H1 (cell line): ENCODE data around the gene PALM2AKAP2. TPM values are rescaled to one million over a fixed set of nuclear protein-coding genes. Genes with fewer than 3 reads are reported as not detected.

ENCODE experiments used
- CTCF ChIA-PET: fragments of 300-600 bp; sonication (Branson Sonifier 250); formaldehyde crosslinking; loops from one replicate; lab custom pipeline; 2021; ENCODE audit not compliant: partially characterized antibody; lab: Charles Lee
- POLR2A ChIA-PET: fragments of 300-600 bp; sonication (Branson Sonifier 250); formaldehyde crosslinking; loops from one replicate; lab custom pipeline; 2021; ENCODE audit warnings: inconsistent platforms; ENCODE audit not compliant: partially characterized antibody; lab: Charles Lee
- DNase-seq, 2 experiments: peaks; one replicate each; pipeline versions ENCODE4 v3.0.0 to v3.0.0-alpha.2; 2010 to 2022; ENCODE audit warnings: low spot score in 2 of 2, low read depth in 1 of 2, mixed read lengths in 1 of 2
- FAIRE-seq: peaks from 2 replicates; lab custom pipeline; 2011; peaks lifted over from hg19 to GRCh38; lab: Jason Lieb, UNC
- H2AFZ ChIP-seq: 2 replicates; pipeline ENCODE4 v1.8.1; 2012; ENCODE audit warnings: low read length, inconsistent platforms
- H2AK5ac ChIP-seq: 2 replicates; pipeline ENCODE4 v1.6.1; 2013; ENCODE audit warnings: low read depth, low read length
- H2BK120ac ChIP-seq: replicated peaks from 2 replicates; pipeline ENCODE3; 2013; ENCODE audit warnings: low read depth, low read length, inconsistent platforms
- H2BK12ac ChIP-seq: 2 replicates; pipeline ENCODE4 v1.6.1; 2013; ENCODE audit warnings: low read depth, low read length
- H2BK15ac ChIP-seq: 2 replicates; pipeline ENCODE4 v1.6.1; 2013; ENCODE audit warnings: low read length
- H2BK20ac ChIP-seq: 2 replicates; pipeline ENCODE4 v1.6.1; 2013; ENCODE audit warnings: low read length
- H2BK5ac ChIP-seq: 2 replicates; pipeline ENCODE4 v1.6.1; 2013; ENCODE audit warnings: low read depth, low read length
- H3K14ac ChIP-seq: 2 replicates; pipeline ENCODE4 v1.6.1; 2013; ENCODE audit warnings: inconsistent platforms; ENCODE audit not compliant: insufficient read length
- H3K18ac ChIP-seq: 2 replicates; pipeline ENCODE4 v1.6.1; 2013; ENCODE audit warnings: low read length; ENCODE audit errors: extremely low read depth
- H3K23ac ChIP-seq: 2 replicates; pipeline ENCODE4 v1.6.1; 2013; ENCODE audit warnings: inconsistent platforms; ENCODE audit not compliant: insufficient read length
- H3K23me2 ChIP-seq: 2 replicates; pipeline ENCODE4 v1.6.1; 2013; ENCODE audit warnings: low read depth, low read length
- H3K27ac ChIP-seq: 2 replicates; pipeline ENCODE4 v1.6.1; 2011; ENCODE audit warnings: low read depth, low read length, inconsistent platforms
- H3K27me3 ChIP-seq, 4 experiments: replicated peaks in 1 of 4; 1 replicate in 1 of 4; 2 replicates in 3 of 4; pipeline versions ENCODE4 v1.6.1 to v1.8.1; 2011 to 2013; ENCODE audit warnings: low read length in 3 of 4, mild to moderate bottlenecking in 3 of 4, inconsistent platforms in 2 of 4, mixed read lengths in 2 of 4, moderate library complexity in 1 of 4; ENCODE audit not compliant: control insufficient read depth in 3 of 4, insufficient read depth in 3 of 4; ENCODE audit errors: extremely low read depth in 1 of 4
- H3K36me3 ChIP-seq, 4 experiments: 2 replicates each; pipeline versions ENCODE4 v1.6.1 to v1.8.1; 2011 to 2013; ENCODE audit warnings: mild to moderate bottlenecking in 4 of 4, low read length in 3 of 4, moderate library complexity in 2 of 4, control low read depth in 1 of 4, inconsistent platforms in 1 of 4; ENCODE audit not compliant: insufficient read depth in 4 of 4, control insufficient read depth in 2 of 4
- H3K4ac ChIP-seq: replicated peaks from 2 replicates; pipeline ENCODE3; 2013; ENCODE audit warnings: low read length, low read depth, mixed read lengths, inconsistent platforms; ENCODE audit not compliant: insufficient read length
- H3K4me1 ChIP-seq, 4 experiments: replicated peaks in 1 of 4; 1 replicate in 1 of 4; 2 replicates in 3 of 4; pipeline versions ENCODE4 v1.6.1 to v1.8.1; 2011 to 2013; ENCODE audit warnings: low read length in 3 of 4, inconsistent platforms in 2 of 4, mixed read lengths in 1 of 4; ENCODE audit not compliant: insufficient read depth in 4 of 4, control insufficient read depth in 3 of 4
- H3K4me2 ChIP-seq, 2 experiments: 2 replicates each; pipeline versions ENCODE4 v1.6.1 to v1.8.1; 2011 to 2013; ENCODE audit warnings: low read depth in 2 of 2, low read length in 2 of 2, control low read depth in 1 of 2, inconsistent platforms in 1 of 2, mild to moderate bottlenecking in 1 of 2; ENCODE audit not compliant: insufficient read depth in 1 of 2
- H3K4me3 ChIP-seq, 4 experiments: fragments of 200-600, 300-600 bp in 1 of 4; sonication (generic), shearing (Covaris generic), sonication (Bioruptor Twin) in 1 of 4; 2 replicates each; pipeline versions ENCODE4 v1.5.1 to v1.8.1; 2011 to 2016; ENCODE audit warnings: low read length in 4 of 4, low read depth in 3 of 4, control low read depth in 2 of 4, inconsistent platforms in 2 of 4, mild to moderate bottlenecking in 2 of 4, mixed read lengths in 1 of 4, moderate library complexity in 1 of 4; ENCODE audit not compliant: insufficient read depth in 2 of 4; ENCODE audit errors: extremely low read depth in 1 of 4
- H3K56ac ChIP-seq: replicated peaks from 2 replicates; pipeline ENCODE3; 2013; ENCODE audit warnings: low read depth, mild to moderate bottlenecking, mixed read lengths, low read length, inconsistent platforms; ENCODE audit not compliant: insufficient read length
- H3K79me1 ChIP-seq: 2 replicates; pipeline ENCODE4 v1.6.1; 2013; ENCODE audit warnings: low read depth, low read length, control low read depth
- H3K79me2 ChIP-seq, 2 experiments: 2 replicates each; pipeline versions ENCODE4 v1.6.1 to v1.8.1; 2012 to 2013; ENCODE audit warnings: low read length in 2 of 2, mild to moderate bottlenecking in 2 of 2, inconsistent platforms in 1 of 2; ENCODE audit not compliant: insufficient read depth in 2 of 2, control insufficient read depth in 1 of 2
- H3K9ac ChIP-seq, 4 experiments: replicated peaks in 1 of 4; 1 replicate in 1 of 4; 2 replicates in 3 of 4; pipeline versions ENCODE4 v1.6.1 to v1.8.1; 2011 to 2013; ENCODE audit warnings: low read depth in 3 of 4, low read length in 3 of 4, control low read depth in 2 of 4, mild to moderate bottlenecking in 2 of 4, moderate library complexity in 2 of 4, inconsistent platforms in 1 of 4; ENCODE audit errors: extremely low read depth in 1 of 4
- H3K9me3 ChIP-seq, 2 experiments: 2 replicates each; pipeline versions ENCODE4 v1.6.1 to v1.8.1; 2012 to 2013; ENCODE audit warnings: mild to moderate bottlenecking in 2 of 2, moderate library complexity in 2 of 2, control low read depth in 1 of 2, inconsistent platforms in 1 of 2, low read depth in 1 of 2, low read length in 1 of 2, mixed read lengths in 1 of 2; ENCODE audit not compliant: insufficient read depth in 2 of 2
- H4K20me1 ChIP-seq, 2 experiments: replicated peaks in 1 of 2; 2 replicates each; pipeline versions ENCODE3 to v1.8.1; 2011 to 2013; ENCODE audit warnings: inconsistent platforms in 2 of 2, low read length in 2 of 2, mild to moderate bottlenecking in 1 of 2; ENCODE audit not compliant: insufficient read depth in 2 of 2, control insufficient read depth in 1 of 2
- H4K5ac ChIP-seq: 2 replicates; pipeline ENCODE4 v1.6.1; 2013; ENCODE audit warnings: low read length, low read depth, mixed read lengths, inconsistent platforms; ENCODE audit not compliant: insufficient read length
- H4K8ac ChIP-seq: 2 replicates; pipeline ENCODE4 v1.8.0; 2013; ENCODE audit warnings: mild to moderate bottlenecking, moderate library complexity, low read length, inconsistent platforms; ENCODE audit not compliant: insufficient read depth; ENCODE audit errors: extremely low read depth
- H4K91ac ChIP-seq: replicated peaks from 2 replicates; pipeline ENCODE3; 2013; ENCODE audit warnings: low read length, mixed read lengths, inconsistent platforms; ENCODE audit not compliant: insufficient read length
- ASH2L ChIP-seq: fragments of 200-600, 300-600 bp; sonication (generic); IDR thresholded peaks from one replicate; pipeline ENCODE4 v1.7.1; 2017; ENCODE audit warnings: low read length
- POLR2A ChIP-seq, 2 experiments: IDR thresholded peaks; 1 replicate in 1 of 2; 2 replicates in 1 of 2; pipeline ENCODE4 v1.6.1; 2011; ENCODE audit warnings: low read depth in 2 of 2, low read length in 2 of 2, mild to moderate bottlenecking in 2 of 2; ENCODE audit errors: control extremely low read depth in 1 of 2
- WGBS, 2 experiments: shearing (Covaris generic) in 1 of 2; methylation state at CpG; one replicate each; pipeline versions ENCODE4 v1.1.6 to v1.1.7; 2013 to 2015; ENCODE audit warnings: low lambda C conversion rate in 2 of 2, mixed read lengths in 2 of 2, inconsistent platforms in 1 of 2, low coverage in 1 of 2, missing lambda C conversion rate in 1 of 2; ENCODE audit not compliant: insufficient replicate concordance in 2 of 2, insufficient coverage in 1 of 2, insufficient read length in 1 of 2; ENCODE audit errors: extremely low coverage in 1 of 2, missing lambda C conversion rate in 1 of 2; 5-methylcytosine and 5-hydroxymethylcytosine counted together
- polyA plus RNA-seq, 7 experiments: library from polyadenylated mRNA; depleted of rRNA in 3 of 7; stranded (reverse) in 5 of 7; unstranded in 2 of 7; fragments of >200 nt in 5 of 7; fragments of 200-250 nt in 2 of 7; gene quantifications; 1 replicate in 5 of 7; 2 replicates in 1 of 7; 4 replicates in 1 of 7; pipeline versions ENCODE4 v1.2.1 to v1.2.3, GENCODE V29; 2011 to 2013; ENCODE audit warnings: missing spikeins in 2 of 7, mixed read lengths in 2 of 7
- total RNA-seq: library from RNA; stranded (reverse); fragmentation: NEBNext Ultra II Directional; extraction: Animal tissue kit (Norgen Biotek cat#: 25700); gene quantifications from 2 replicates; pipeline ENCODE4 v1.2.1, GENCODE V29; 2021

PALM2AKAP2 gene
- total and polyA plus RNA-seq, 2 of the 8 experiments (the other 6 are each of a cell fraction or from before 2014, with no cell fraction given): 0.38 to 20.5 TPM

- Histone ChIP-seq H3K79me1 (no peaks in the 10 kb centered on the region), H3K56ac (no peak overlapping the region), H3K18ac (peak overlapping the region; percentile 73), H2BK12ac (0 out of 2 replicates have a peak overlapping the region, but pooled peaks have one; percentile 65), H3K23ac (no peak overlapping the region), H4K8ac (peak overlapping the region; percentile 76; the same call in 1 of the 2 replicates), H3K27me3 (peaks cover 0 to 19% (median 12%) of the 10 kb centered on the region in 4 experiments; a peak in 6 of 7 replicates), H3K4me2 (peak overlapping the region; percentile 71 to 92), H2BK120ac (no peak overlapping the region), H3K9me3 (no peaks in the 10 kb centered on the region), H3K79me2 (peaks cover 3 to 4% of the 10 kb centered on the region in 2 experiments; a peak in 2 of 4 replicates), H4K91ac (no peak overlapping the region), H3K27ac (no peak overlapping the region), H4K20me1 (no peaks in the 10 kb centered on the region), H3K36me3 (no peaks in the 10 kb centered on the region), H2BK20ac (no peak overlapping the region), H2AK5ac (no peak overlapping the region), H3K23me2 (peaks cover 8% of the 10 kb centered on the region), H3K4me3 (peak overlapping the region; percentile 58 to 97 (median 82)), H3K4me1 (peaks cover 0 to 5% (median 4%) of the 10 kb centered on the region in 4 experiments; a peak in 4 of 7 replicates), H2AFZ (peak overlapping the region; percentile 48; the same call in 1 of the 2 replicates), H3K9ac (peak overlapping the region in 2 of 4 experiments; percentile 18 to 69; a peak in 3 of 7 replicates), H3K14ac (no peak overlapping the region), H2BK15ac (0 out of 2 replicates have a peak overlapping the region, but pooled peaks have one; percentile 74), H3K4ac (no peak overlapping the region), H4K5ac (no peak overlapping the region), H2BK5ac (no peak overlapping the region)
- DNase-seq (peak in 1 of 2 experiments; percentile 58), FAIRE-seq (no peak)
- ChIA-PET POLR2A (interaction anchor here (1.0 to 1.9 kb wide), 2 partner anchors 9 to 15 kb away, joined by 4 to 6 read pairs; no protein-coding TSS in a partner anchor), CTCF (interaction anchor here (1.1 to 1.5 kb wide), 2 partner anchors 80 to 177 kb away, joined by 3 read pairs; no protein-coding TSS in a partner anchor)
- peak; percentile 49 for TF ChIP-seq ASH2L
- TF ChIP-seq POLR2A (IDR thresholded peaks at IDR 0.05; ENCODE audit: control extremely low read depth in 1 of 2, low read depth in 2 of 2, low read length in 2 of 2): no peak
- WGBS, 2 experiments: 6% methylated on average over 16 of the region's 16 CpGs; no CpG with 5 or more reads in 1 of the 2 experiments
Measured at GRCh38 chr9:109780453-109781033, 545 bp downstream of the PALM2AKAP2 start.
